Heart right ventricle (tissue), 16 donors: Measurements from ENCODE around the gene BRCA2. TPM values are rescaled to one million over a fixed set of nuclear protein-coding genes. Genes with fewer than 3 reads are reported as not detected.

Source experiments
- ATAC-seq, 8 donors: fragments of 200-7000 bp; cut with Tn5 transposase; one replicate each; pipeline ENCODE4 v1.9.1; 2020; ENCODE audit warnings: mild to moderate bottlenecking in 8 of 8, moderate library complexity in 8 of 8, moderate number of reproducible peaks in 1 of 8
- DNase-seq, 2 donors: peaks; one replicate each; pipeline ENCODE4 v3.0.0-alpha.2; 2020
- H3K27ac ChIP-seq, 10 donors: fragments of 200-600 bp; sonication (generic) in 2 of 10; one replicate each; pipeline versions ENCODE4 v1.5.0 to v1.8.0; 2020 to 2022; ENCODE audit warnings: mild to moderate bottlenecking in 3 of 10
- H3K27me3 ChIP-seq, 7 donors: fragments of 200-600 bp; one replicate each; pipeline ENCODE4 v1.8.0; 2021 to 2022; ENCODE audit warnings: mild to moderate bottlenecking in 2 of 7
- H3K36me3 ChIP-seq, 9 donors: fragments of 200-600 bp; sonication (generic) in 1 of 9; one replicate each; pipeline versions ENCODE4 v1.5.0 to v1.8.0; 2020 to 2022; ENCODE audit warnings: mild to moderate bottlenecking in 2 of 9
- H3K4me1 ChIP-seq, 9 donors: fragments of 200-600 bp; sonication (generic) in 1 of 9; one replicate each; pipeline versions ENCODE4 v1.5.0 to v1.8.0; 2020 to 2022; ENCODE audit warnings: mild to moderate bottlenecking in 4 of 9
- H3K4me3 ChIP-seq, 10 donors: fragments of 200-600 bp; sonication (generic) in 2 of 10; one replicate each; pipeline versions ENCODE4 v1.5.0 to v1.8.0; 2020 to 2022; ENCODE audit warnings: mild to moderate bottlenecking in 7 of 10, moderate library complexity in 2 of 10
- H3K9me3 ChIP-seq, 11 donors: fragments of 200-600 bp in 10 of 11; sonication (generic) in 2 of 11; one replicate each; pipeline versions ENCODE4 v1.5.0 to v1.8.0; 2013 to 2022; ENCODE audit warnings: mild to moderate bottlenecking in 2 of 11, control low read depth in 1 of 11, moderate library complexity in 1 of 11
- WGBS, 2 donors: extraction: QIAGEN DNeasy Blood & Tissue Kit; methylation state at CpG; one replicate each; pipeline ENCODE4 v1.1.7; 2013; ENCODE audit warnings: inconsistent platforms in 1 of 2; 5-methylcytosine and 5-hydroxymethylcytosine counted together
- intact Hi-C, 10 donors: fragments of 100-400 bp; cut with DNase I; formaldehyde crosslinking; loops; one replicate each; pipeline versions ENCODE4 v1.11.1 to v1.14.2; 2022
- polyA plus RNA-seq, 2 donors: library from polyadenylated mRNA; stranded (reverse); fragments of 200-250 nt; gene quantifications; one replicate each; pipeline ENCODE4 v1.2.3, GENCODE V29; 2013
- total RNA-seq, 10 donors: library from RNA; stranded (reverse); fragmentation: NEBNext Ultra II Directional in 3 of 10; extraction: Animal tissue kit (Norgen Biotek cat#: 25700) in 3 of 10; gene quantifications; one replicate each; pipeline versions ENCODE4 v1.2.1 to v1.2.4, GENCODE V29; 2021 to 2023
- TF ChIP-seq, protein P1 (sequence below), 9 donors: fragments of 200-600 bp; sonication (generic) in 2 of 9; IDR thresholded peaks; one replicate each; pipeline versions ENCODE4 v1.5.0 to v1.8.0; 2021 to 2022; ENCODE audit warnings: antibody characterized with exemption in 9 of 9, mild to moderate bottlenecking in 5 of 9, moderate library complexity in 1 of 9
- donor health status: Arrhythmogenic right ventricular cardiomyopathy.
- donor health status: ischemic (EF 13 %, LVEDD 7.1; RV severe dilation, severe dysfunction).
- donor health status: healthy with polysubstance abuse.
- donor health status: DM: no; HTN: yes; CAD: no.
- donor health status: DM: no; HTN: no; CAD: no.
- donor health status: ischemic (EF 25% LVEDD 6.9; RV normal size, moderate dysfunction).
- donor health status: ischemic (EF 25% LVEDD 5.7; RV mildly dilated, moderate dysfunction).
- donor health status: healthy.
- donor health status: DM: yes; HTN: yes; CAD: no.
- donor health status: Ischemic cardiomyopathy.
- donor health status: ischemic (EF 35%, LVEDD 5.7; RV mildly dilated, moderate dysfunction).
- donor health status: nonischemic (EF 11% LVEDD 7.7; RV severe dilation, severe dysfunction).
- donor health status: DM: yes; HTN: yes; CAD: no.
- donor health status: PGD.
- donor health status: ischemic (EF 29% LVEDD 5.4; RV normal size, mild dysfunction).
- donor health status: nonischemic (EF 23%, LVEDD 6.1; RV moderate dilation, normal function).

The BRCA2 gene
- total and polyA plus RNA-seq, 12 donors = 0.04 to 2.3 (median 0.31) TPM

DNA sequence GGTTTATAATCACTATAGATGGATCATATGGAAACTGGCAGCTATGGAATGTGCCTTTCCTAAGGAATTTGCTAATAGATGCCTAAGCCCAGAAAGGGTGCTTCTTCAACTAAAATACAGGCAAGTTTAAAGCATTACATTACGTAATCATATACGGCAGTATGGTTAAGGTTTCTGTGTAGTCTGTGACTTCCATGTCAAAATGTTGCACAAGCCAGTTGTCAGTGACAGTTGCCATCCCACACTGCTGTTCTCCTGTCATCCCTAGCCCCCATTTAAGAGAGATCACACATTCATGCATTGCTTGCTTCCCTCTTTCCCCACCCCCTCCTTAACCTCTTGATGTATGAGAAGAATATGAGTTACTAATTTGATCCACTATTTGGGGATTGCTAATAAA is 47.3 kb downstream of the BRCA2 start:
- no peak for DNase-seq
- Histone ChIP-seq H3K4me3 (no peak overlapping the region), H3K36me3 (peaks cover 0 to 17% (median 0%) of the 10 kb centered on the region in 9 donors), H3K27me3 (no peaks in the 10 kb centered on the region), H3K27ac (no peak overlapping the region), H3K9me3 (peaks cover 0 to 8% (median 0%) of the 10 kb centered on the region in 11 donors), H3K4me1 (no peaks in the 10 kb centered on the region)
- WGBS, 2 donors = 90 to 95% methylated on average over 2 of the region's 2 CpGs
- ATAC-seq = no peak
- intact Hi-C loops = no loop called here
- TF ChIP-seq, protein P1, sequence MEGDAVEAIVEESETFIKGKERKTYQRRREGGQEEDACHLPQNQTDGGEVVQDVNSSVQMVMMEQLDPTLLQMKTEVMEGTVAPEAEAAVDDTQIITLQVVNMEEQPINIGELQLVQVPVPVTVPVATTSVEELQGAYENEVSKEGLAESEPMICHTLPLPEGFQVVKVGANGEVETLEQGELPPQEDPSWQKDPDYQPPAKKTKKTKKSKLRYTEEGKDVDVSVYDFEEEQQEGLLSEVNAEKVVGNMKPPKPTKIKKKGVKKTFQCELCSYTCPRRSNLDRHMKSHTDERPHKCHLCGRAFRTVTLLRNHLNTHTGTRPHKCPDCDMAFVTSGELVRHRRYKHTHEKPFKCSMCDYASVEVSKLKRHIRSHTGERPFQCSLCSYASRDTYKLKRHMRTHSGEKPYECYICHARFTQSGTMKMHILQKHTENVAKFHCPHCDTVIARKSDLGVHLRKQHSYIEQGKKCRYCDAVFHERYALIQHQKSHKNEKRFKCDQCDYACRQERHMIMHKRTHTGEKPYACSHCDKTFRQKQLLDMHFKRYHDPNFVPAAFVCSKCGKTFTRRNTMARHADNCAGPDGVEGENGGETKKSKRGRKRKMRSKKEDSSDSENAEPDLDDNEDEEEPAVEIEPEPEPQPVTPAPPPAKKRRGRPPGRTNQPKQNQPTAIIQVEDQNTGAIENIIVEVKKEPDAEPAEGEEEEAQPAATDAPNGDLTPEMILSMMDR (IDR thresholded peaks at IDR 0.05) = no peak

GRCh38 chr13:32370805-32371204 is 55.5 kb downstream of the BRCA2 start:
- DNase-seq = no peak
- H3K27ac ChIP-seq = no peak overlapping the region
- no peak for ATAC-seq
- no peaks in the 10 kb centered on the region for H3K27me3 ChIP-seq
- TF ChIP-seq, protein P1 (IDR thresholded peaks at IDR 0.05) = no peak
- intact Hi-C loops = loop anchor here in 1 of 10 donors (10.0 kb wide), 1 partner anchor 284 kb away; no protein-coding TSS in a partner anchor
- no peaks in the 10 kb centered on the region for H3K4me1 ChIP-seq
- 95 to 96% methylated on average over 2 of the region's 2 CpGs for WGBS, 2 donors
- H3K9me3 ChIP-seq = no peaks in the 10 kb centered on the region
- H3K36me3 ChIP-seq = peaks cover 0 to 13% (median 0%) of the 10 kb centered on the region in 9 donors
- no peak overlapping the region for H3K4me3 ChIP-seq

DNA sequence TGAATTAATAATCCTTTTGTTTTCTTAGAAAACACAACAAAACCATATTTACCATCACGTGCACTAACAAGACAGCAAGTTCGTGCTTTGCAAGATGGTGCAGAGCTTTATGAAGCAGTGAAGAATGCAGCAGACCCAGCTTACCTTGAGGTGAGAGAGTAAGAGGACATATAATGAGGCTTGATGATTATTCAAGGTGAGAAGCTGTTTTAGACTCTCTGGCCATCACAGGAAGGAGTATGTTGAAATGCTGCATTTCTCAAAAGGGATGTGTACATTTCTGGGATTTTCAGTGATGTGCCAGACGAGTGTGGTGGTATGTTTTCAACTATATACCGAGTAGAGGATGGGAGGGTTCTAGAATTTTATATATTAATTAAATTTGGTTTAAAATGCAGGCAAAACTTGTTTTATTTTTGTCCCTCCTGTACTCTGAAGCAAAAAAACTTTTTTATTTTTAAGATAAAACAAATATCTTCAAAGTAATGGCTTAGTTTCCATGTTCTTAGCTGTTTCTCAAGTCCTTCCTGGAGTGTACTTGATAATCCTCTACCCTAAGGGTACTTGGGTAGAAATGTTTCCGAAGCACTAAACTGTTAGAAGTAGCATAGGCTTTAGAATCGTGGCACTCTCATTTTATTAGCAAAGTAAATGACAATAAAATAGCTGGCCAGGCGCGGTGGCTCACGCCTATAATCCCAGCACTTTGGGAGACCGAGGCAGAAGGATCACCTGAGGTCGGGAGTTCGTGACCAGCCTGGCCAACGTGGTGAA is 61.5 kb downstream of the BRCA2 start:
- H3K27ac ChIP-seq = no peak overlapping the region
- no peaks in the 10 kb centered on the region for H3K27me3 ChIP-seq
- peaks cover 0 to 35% (median 0%) of the 10 kb centered on the region in 9 donors for H3K36me3 ChIP-seq
- H3K4me3 ChIP-seq = no peak overlapping the region
- H3K9me3 ChIP-seq = no peaks in the 10 kb centered on the region
- TF ChIP-seq, protein P1 (IDR thresholded peaks at IDR 0.05) = no peak
- DNase-seq (no peak), ATAC-seq (no peak)
- WGBS, 2 donors = 95 to 96% methylated on average over 13 of the region's 13 CpGs
- no peaks in the 10 kb centered on the region for H3K4me1 ChIP-seq
- intact Hi-C loops = loop anchor here in 2 of 10 donors (5.0 to 10.0 kb wide), 2 partner anchors 205 to 278 kb away; no protein-coding TSS in a partner anchor

- Histone ChIP-seq H3K27me3 (no peaks in the 10 kb centered on the region), H3K27ac (no peak overlapping the region), H3K9me3 (no peaks in the 10 kb centered on the region), H3K4me1 (no peaks in the 10 kb centered on the region), H3K36me3 (peaks cover 0 to 37% (median 0%) of the 10 kb centered on the region in 9 donors), H3K4me3 (no peak overlapping the region)
- WGBS, 2 donors = 82 to 91% methylated on average over 1 of the region's 1 CpG
- DNase-seq (no peak), ATAC-seq (no peak)
- intact Hi-C loops = loop anchor here in 2 of 10 donors (5.0 to 10.0 kb wide), 2 partner anchors 204 to 277 kb away; no protein-coding TSS in a partner anchor
- TF ChIP-seq, protein P1 (IDR thresholded peaks at IDR 0.05) = peak in 5 of 9 donors; percentile 16 to 33 (median 17)
These were observed 62.7 kb downstream of the BRCA2 start for GRCh38 chr13:32378012-32378411.
